PFSK-1 (cell line): ENCODE measurements around the gene ACP5.

Experiments used
- POLR2AphosphoS5 ChIP-seq: IDR thresholded peaks from 2 replicates; pipeline ENCODE4 v1.6.1; 2012; ENCODE audit warnings: low read depth, mild to moderate bottlenecking, control low read depth, low read length, moderate library complexity
- TAF1 ChIP-seq: IDR thresholded peaks from 2 replicates; pipeline ENCODE4 v1.6.1; 2012; ENCODE audit warnings: low read length, control low read depth, borderline replicate concordance; ENCODE audit not compliant: insufficient read depth
- TF ChIP-seq, protein P1 (sequence below), 2 experiments: IDR thresholded peaks; 2 replicates each; pipeline versions ENCODE4 v1.6.1 to v1.8.0; 2011 to 2012; ENCODE audit warnings: low read depth in 2 of 2, low read length in 2 of 2, control low read depth in 1 of 2, inconsistent platforms in 1 of 2, mild to moderate bottlenecking in 1 of 2, moderate library complexity in 1 of 2; ENCODE audit not compliant: insufficient read depth in 1 of 2

DNA sequence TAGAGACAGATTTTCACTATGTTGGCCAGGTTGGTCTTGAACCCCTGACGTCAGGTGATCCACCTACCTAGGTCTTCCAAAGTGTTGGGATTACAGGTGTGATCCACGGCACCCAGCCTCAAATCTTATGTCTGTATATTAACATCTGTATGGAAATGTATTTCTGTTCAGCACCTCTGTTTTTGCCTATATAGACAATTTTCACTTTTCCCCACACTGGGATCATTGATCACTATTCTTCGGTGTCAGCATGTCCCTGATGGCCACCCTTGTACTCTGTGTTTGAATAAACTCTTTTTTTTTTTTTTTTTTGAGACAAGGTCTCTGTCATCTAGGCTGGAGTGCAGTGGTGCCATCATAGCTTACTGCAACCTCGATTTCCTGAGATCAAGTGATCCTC, 16.6 kb upstream of the ACP5 start:
- TF ChIP-seq POLR2AphosphoS5 (no peak), TAF1 (no peak)
- TF ChIP-seq, protein P1, sequence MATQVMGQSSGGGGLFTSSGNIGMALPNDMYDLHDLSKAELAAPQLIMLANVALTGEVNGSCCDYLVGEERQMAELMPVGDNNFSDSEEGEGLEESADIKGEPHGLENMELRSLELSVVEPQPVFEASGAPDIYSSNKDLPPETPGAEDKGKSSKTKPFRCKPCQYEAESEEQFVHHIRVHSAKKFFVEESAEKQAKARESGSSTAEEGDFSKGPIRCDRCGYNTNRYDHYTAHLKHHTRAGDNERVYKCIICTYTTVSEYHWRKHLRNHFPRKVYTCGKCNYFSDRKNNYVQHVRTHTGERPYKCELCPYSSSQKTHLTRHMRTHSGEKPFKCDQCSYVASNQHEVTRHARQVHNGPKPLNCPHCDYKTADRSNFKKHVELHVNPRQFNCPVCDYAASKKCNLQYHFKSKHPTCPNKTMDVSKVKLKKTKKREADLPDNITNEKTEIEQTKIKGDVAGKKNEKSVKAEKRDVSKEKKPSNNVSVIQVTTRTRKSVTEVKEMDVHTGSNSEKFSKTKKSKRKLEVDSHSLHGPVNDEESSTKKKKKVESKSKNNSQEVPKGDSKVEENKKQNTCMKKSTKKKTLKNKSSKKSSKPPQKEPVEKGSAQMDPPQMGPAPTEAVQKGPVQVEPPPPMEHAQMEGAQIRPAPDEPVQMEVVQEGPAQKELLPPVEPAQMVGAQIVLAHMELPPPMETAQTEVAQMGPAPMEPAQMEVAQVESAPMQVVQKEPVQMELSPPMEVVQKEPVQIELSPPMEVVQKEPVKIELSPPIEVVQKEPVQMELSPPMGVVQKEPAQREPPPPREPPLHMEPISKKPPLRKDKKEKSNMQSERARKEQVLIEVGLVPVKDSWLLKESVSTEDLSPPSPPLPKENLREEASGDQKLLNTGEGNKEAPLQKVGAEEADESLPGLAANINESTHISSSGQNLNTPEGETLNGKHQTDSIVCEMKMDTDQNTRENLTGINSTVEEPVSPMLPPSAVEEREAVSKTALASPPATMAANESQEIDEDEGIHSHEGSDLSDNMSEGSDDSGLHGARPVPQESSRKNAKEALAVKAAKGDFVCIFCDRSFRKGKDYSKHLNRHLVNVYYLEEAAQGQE (IDR thresholded peaks at IDR 0.05; ENCODE audit: insufficient read depth in 1 of 2, low read depth in 2 of 2, low read length in 2 of 2), result no peak
